ENCODE measurements around the gene LARP1.
"Not testable (repeated sequence)": the region's sequence is repeated elsewhere in the genome, so short reads cannot be mapped to it uniquely, and the experiment has no call there.

The LARP1 gene

DNA sequence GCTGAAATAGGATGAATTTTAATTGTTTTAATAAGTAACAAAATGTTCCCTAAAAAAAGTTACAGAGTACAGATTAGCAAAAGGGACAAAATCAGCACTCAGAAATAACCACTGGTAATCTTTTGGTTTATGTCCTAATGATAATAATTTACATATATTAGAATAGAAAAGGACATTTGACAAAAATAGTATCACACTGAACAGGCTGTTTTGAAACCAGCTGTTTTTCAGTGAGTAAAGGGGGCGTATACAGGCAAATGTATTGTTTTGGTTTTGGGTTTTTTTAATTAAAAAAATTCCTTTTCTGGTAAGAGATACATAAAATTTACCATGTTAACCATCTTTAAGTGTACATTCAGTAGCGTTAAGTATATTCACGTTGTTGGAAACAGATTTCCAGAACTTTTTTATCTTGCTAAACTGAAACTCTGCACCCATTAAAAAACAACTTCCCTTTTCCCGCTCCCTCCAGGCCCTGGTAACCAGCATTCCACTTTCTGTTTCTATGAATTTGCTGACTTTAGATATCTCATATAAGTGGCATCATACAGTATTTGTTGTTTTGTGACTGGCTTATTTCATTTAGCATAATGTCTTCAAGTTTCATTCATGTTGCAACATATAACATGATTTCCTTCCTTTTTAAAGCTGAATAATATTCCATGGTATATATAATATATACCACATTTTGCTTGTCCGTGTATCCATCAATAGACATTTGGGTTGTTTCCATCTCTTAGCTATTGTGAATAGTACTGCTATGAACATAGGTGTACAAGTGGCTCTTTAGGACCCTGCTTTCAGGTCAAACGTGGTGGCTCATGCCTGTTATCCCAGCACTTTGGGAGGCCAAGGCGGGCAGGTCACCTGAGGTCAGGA, 20.6 kb upstream of the LARP1 start:
- DNase-seq (ENCODE audit: low read depth, low spot score) = no peak

DNA sequence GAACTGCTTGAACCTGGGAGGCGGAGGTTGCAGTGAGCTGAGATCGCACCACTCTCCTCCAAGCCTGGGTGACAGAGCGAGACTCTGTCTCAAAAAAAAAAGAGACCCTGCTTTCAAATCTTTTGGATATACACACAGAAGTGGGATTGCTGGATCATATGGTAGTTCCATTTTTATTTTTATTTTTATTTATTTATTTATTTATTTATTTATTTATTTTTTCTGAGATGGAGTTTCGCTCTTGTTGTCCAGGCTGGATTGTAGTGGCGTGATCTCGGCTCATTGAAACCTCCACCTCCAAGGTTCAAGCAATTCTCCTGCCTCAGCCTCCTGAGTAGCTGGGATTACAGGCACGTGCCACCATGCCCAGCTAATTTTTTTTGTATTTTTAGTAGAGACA, 19.8 kb upstream of the LARP1 start:
- not testable (repeated sequence) for DNase-seq (ENCODE audit: low read depth, low spot score)

GRCh38 chr5:154736372-154736771, 18.8 kb upstream of the LARP1 start:
- not testable (repeated sequence) for DNase-seq (ENCODE audit: low read depth, low spot score)

DNA sequence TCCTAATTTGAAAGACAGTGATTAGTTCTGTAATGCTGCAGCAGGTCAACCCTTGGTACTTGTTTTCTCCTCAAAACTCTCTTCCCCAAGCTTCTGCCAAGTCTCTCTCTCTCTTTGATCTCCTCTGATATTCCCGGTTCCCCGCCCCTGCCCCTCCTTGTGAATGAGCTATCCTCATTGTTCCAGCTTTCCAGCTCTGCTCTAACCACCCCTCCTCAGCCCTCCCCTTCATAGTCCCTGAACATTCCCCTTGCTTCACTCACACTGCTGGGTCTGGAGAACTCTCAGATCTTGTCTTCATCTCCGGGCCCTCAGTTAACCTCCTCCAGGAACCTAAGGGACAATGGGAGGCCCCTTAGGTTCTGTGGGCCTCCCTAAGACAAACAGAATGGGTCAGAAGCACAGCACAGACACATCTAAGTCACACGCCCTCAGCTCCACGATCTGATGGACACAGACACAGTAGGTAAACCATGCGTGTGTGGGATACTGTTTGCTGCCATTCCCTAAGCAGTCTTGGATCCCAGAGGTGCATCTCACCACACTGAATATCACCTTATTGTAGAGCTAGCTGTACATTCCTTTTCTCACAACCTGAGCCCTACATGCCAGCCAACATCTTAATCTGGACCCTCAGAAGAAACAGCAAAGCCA, 17.4 kb upstream of the LARP1 start:
- DNase-seq (ENCODE audit: low read depth, low spot score) = no peak

DNA sequence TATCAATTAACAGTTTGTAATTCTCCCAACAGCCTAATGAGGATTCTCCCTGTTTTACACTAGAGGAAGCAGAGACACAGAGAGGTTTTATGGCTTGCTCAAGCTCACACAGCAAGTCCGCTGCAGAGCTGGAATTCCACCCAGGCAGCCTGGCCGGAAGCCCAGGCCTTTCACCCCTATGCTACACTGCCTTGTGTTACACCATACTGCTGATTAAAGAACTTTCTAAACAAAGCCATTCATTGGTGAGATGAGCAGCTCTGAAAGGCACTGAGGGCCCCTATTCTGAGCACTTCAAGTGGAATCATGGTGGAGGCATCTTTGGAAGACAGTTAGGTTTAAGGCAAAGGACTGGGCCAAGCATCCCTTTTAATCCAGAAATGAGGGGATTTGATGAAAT, 14.7 kb upstream of the LARP1 start:
- no peak for DNase-seq (ENCODE audit: low read depth, low spot score)

DNA sequence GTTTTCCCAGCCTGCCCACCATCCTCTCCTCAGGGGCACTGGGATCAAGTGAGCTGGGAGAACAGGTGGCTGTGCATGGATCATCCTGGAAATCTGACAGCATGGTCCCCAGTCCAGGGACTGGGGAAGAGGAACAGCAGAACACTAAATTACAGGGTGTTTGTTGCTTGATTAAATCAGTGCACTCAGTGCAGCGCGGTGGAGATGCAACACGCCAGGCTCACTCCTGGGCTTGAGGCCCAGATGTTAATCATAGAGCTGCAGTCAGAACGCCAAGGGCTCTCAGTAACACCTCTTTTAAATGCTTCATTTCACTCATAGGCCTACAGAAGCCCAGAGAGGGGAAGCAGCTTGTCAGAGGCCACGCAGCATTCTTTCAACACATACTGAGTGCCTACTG, 14.2 kb upstream of the LARP1 start:
- no peak for DNase-seq (ENCODE audit: low read depth, low spot score)

GRCh38 chr5:154741415-154741814, 13.8 kb upstream of the LARP1 start:
- DNase-seq (ENCODE audit: low read depth, low spot score) = no peak

- DNase-seq (ENCODE audit: low read depth, low spot score) = no peak
Observed at GRCh38 chr5:154743812-154744211, 11.4 kb upstream of the LARP1 start.

DNA sequence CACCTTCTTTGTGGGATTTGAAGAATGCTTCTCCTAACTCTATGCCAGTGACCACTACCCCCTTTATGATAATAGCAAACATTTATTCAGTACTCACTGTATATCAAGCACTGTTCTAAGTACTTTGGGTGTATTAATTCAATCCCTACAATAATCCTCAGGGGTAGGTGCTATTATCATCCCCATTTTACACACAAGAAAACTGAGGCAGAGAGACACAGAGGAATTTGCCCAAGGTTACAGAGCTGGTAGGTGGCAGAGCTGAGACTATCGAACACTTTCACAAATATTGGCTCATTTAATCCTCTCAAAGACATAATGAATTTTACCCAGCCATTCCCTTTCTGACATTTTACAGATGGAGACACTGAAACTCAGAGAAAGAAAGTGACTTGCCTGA, 9.8 kb upstream of the LARP1 start:
- no peak for DNase-seq (ENCODE audit: low read depth, low spot score)

DNA sequence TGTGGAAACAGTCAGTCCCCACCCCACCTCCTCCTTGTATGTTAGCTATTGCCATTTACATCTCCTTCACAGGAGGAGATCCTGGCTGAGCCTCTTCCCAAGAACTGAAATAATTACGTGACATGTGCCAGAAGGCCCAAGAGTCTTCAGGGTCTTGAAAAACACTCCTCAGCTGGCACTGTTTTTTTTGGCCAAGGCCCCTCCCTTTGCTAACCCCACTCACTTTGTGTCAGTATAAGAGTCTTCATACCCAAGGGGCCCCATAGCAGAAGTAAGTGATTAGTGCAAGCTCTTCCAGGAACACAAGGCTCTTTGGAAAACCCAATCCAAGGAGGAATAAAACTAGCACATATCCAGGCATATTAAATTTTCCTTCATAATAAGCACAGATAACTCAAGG, 5.7 kb upstream of the LARP1 start:
- no peak for DNase-seq (ENCODE audit: low read depth, low spot score)

- DNase-seq (ENCODE audit: low read depth, low spot score) = not testable (repeated sequence)
Observed at GRCh38 chr5:154750641-154751040, 4.5 kb upstream of the LARP1 start.

DNA sequence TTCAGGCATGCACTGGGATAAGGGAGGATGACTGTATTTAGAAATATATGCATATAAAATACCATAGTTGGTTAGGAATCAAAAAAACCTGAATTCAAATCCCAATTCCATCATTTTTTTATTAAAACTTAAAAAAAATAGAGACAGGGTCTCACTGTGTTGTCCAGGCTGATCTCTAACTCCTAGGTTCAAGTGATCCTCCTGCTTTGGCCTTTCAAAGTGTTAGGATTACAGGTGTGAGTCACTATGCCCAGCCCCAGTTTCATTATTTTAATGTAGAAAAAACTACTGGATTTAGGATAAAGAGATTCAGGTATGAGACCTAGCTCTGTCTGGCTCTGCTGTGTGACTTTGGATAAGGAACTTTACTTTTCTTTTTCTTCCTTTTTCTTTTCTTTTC, 3.3 kb upstream of the LARP1 start:
- DNase-seq (ENCODE audit: low read depth, low spot score) = no peak

DNA sequence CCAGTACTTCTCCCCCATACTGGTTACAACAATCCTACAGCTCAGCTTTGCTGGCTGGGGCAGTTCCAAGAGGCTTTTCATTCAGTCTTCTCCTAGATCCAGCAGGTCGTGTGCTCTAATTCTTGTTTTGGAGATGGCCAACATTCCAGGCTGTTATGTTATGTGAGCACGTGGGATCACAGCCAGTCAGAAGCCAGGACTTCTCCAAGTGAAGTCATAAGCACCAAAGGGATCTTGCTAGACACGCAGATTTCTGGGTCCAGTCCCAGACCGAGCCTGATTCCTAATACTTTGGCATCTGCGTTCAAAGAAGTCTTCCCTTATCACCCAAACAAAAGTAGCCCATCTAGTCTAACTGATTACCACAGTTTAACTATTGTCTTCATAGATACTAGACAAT, 1.4 kb upstream of the LARP1 start:
- DNase-seq (ENCODE audit: low read depth, low spot score) = peak; percentile 23

DNA sequence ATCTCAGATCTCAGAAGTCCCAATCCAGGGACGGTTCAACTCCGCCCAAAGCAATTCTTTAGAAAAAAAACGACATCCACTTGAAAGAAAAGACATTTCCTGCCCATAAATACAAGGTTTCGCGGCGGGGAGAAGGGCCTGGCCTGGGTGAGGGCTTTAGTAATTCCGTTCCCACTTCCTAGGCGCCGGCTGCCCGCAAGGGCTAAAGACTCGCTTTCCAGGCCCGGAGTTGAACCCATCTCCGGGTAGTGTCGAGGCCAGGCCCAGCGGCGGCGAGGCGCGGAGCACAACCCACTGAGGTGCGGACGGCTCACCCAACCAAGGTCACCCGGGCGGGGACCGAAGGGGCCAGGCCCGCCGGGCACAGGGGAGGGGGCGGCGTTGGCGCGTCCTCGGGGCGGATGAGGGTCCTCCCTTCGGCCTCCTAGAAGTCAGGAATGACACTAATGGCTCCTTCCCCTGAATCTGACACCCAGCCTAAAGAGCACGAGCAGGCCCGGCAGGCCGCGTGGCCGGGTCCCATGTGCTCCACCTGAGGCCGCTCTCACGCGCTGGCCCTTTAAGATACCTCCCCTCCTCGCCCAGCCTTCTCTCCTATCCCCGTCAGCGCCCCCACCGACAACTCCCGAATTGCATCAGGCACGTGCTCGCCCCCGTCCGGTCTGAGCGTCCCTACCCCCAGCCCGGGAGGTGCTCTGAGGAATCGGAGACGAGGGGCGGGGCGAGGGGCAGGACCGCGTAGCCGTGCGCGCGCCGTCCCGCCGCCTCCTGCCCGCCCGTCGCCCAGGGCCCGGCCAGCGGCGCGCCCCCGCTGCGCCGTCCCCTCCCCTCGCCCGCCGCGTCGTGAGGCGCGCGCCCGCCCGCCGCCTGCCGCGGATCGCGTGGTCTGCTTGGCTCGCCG, 467 bp upstream of the LARP1 start:
- DNase-seq (ENCODE audit: low read depth, low spot score) = peak; percentile 96

GRCh38 chr5:154756009-154756867, 1.1 kb downstream of the LARP1 start:
- no peak for DNase-seq (ENCODE audit: low read depth, low spot score)

GRCh38 chr5:154756868-154757813, 2.0 kb downstream of the LARP1 start:
- DNase-seq (ENCODE audit: low read depth, low spot score) = no peak

GRCh38 chr5:154757814-154758406, 2.7 kb downstream of the LARP1 start:
- no peak for DNase-seq (ENCODE audit: low read depth, low spot score)

DNA sequence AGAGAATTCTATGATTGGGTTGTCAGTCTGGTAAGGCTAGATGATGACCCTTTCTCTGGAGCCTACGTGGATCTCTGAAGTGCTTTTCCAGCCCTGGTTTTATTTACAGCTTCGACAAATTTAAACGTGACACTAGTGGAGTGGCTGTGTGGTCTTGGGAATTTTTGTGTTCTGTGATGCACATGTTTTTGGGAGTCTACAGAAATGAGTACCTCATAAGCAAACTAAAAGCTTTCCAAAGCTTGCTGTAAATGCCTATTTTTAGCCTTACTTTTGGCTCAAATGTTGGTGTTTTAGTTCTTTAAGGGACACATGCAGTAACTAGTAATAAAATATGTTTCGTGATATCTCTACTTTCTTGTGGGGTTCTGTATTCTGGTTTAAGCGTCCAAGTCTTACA, 3.3 kb downstream of the LARP1 start:
- no peak for DNase-seq (ENCODE audit: low read depth, low spot score)

DNA sequence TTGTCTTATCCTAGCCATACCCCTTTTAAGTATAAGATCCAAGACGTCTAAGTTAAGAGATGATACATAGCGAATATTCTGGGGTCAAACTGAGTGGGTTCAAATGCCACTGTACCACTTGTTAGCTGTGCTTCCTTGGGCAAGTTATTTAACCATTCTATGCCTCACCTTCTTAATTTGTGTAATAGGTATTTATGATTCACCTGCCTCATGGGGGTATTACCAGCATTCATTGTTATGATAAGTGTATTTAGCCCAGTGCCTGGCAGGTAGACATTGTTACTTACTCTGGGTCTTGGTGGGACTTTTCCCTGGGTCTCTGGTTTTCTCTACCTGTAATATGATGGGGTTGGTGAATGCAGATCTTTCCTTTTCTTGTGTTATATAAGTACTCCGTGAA, 3.8 kb downstream of the LARP1 start:
- no peak for DNase-seq (ENCODE audit: low read depth, low spot score)

DNA sequence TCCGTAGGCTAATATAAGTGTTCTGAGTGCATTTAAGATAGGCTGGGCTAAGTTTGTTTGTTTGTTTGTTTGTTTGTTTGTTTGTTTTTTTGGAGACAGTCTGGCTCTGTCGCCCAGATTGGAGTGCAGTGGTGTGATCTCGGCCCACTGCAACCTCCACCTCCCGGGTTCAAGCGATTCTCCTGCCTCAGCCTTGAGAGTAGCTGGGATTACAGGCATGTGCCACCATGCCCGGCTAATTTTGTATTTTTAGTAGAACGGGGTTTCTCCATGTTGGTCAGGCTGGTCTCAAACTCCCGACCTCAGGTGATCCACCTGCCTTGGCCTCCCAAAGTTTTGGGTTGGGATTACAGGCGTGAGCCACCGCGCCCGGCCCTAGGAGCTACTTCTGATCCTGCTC, 4.7 kb downstream of the LARP1 start:
- not testable (repeated sequence) for DNase-seq (ENCODE audit: low read depth, low spot score)
